Muscle layer of duodenum (tissue), 2 donors: ENCODE data around the gene FAM76A.

ENCODE experiments used
- H3K27ac ChIP-seq: one replicate; pipeline ENCODE4 v1.7.0; 2013; ENCODE audit warnings: mild to moderate bottlenecking, low read length
- H3K27me3 ChIP-seq: one replicate; pipeline ENCODE4 v1.7.0; 2013; ENCODE audit warnings: low read depth, mild to moderate bottlenecking, control low read depth, low read length
- H3K36me3 ChIP-seq, 2 donors: one replicate each; pipeline ENCODE4 v1.7.0; 2013; ENCODE audit warnings: low read length in 2 of 2, control low read depth in 1 of 2, mild to moderate bottlenecking in 1 of 2; ENCODE audit not compliant: insufficient read depth in 2 of 2, control insufficient read depth in 1 of 2
- H3K4me1 ChIP-seq, 2 donors: one replicate each; pipeline ENCODE4 v1.7.0; 2013; ENCODE audit warnings: low read length in 2 of 2, mild to moderate bottlenecking in 2 of 2, control low read depth in 1 of 2, moderate library complexity in 1 of 2; ENCODE audit not compliant: insufficient read depth in 2 of 2, control insufficient read depth in 1 of 2
- H3K4me3 ChIP-seq, 2 donors: one replicate each; pipeline ENCODE4 v1.7.0; 2013; ENCODE audit warnings: low read length in 2 of 2, low read depth in 1 of 2, mild to moderate bottlenecking in 1 of 2
- H3K9me3 ChIP-seq, 2 donors: one replicate each; pipeline ENCODE4 v1.7.0; 2013; ENCODE audit warnings: low read length in 2 of 2, control low read depth in 1 of 2, mild to moderate bottlenecking in 1 of 2; ENCODE audit not compliant: control insufficient read depth in 1 of 2
- donor health status: healthy.

The FAM76A gene

GRCh38 chr1:27811741-27812500, 86.2 kb downstream of the FAM76A start:
- no peak overlapping the region for H3K4me3 ChIP-seq
- no peaks in the 10 kb centered on the region for H3K27me3 ChIP-seq
- H3K27ac ChIP-seq, result no peak overlapping the region
- H3K4me1 ChIP-seq, result peaks cover under 1 to 2% of the 10 kb centered on the region in 2 donors
- peaks cover 24 to 54% of the 10 kb centered on the region in 2 donors for H3K36me3 ChIP-seq
- no peaks in the 10 kb centered on the region for H3K9me3 ChIP-seq
